Activated T-cell treated with anti-CD3 and anti-CD28 coated beads, Interleukin-2, amount 50 U/mL, for 72 hours (primary cell): ENCODE data around the gene PTGDR. TPM values are rescaled to one million over a fixed set of nuclear protein-coding genes. Genes with fewer than 3 reads are reported as not detected.

Source experiments
- ATAC-seq, 2 donors: fragments of 150-1000 bp; cut with Tn5 transposase; replicated peaks in 1 of 2; 2 replicates each; pipeline ENCODE4 v1.10.0; 2021; ENCODE audit warnings: moderate library complexity in 2 of 2, mild to moderate bottlenecking in 1 of 2
- DNase-seq, 2 donors: peaks; one replicate each; pipeline ENCODE4 v3.0.0; 2021 to 2022; ENCODE audit warnings: mixed read lengths in 1 of 2
- H3K27ac Mint-ChIP-seq: one replicate; pipeline ENCODE4 v1.8.0; 2022; ENCODE audit warnings: mild to moderate bottlenecking, moderate library complexity, mixed read lengths
- H3K27me3 Mint-ChIP-seq: one replicate; pipeline ENCODE4 v1.8.0; 2022; ENCODE audit warnings: low read depth, mixed read lengths
- H3K36me3 Mint-ChIP-seq, 2 donors: one replicate each; pipeline ENCODE4 v1.8.0; 2022; ENCODE audit warnings: mixed read lengths in 2 of 2, mild to moderate bottlenecking in 1 of 2; ENCODE audit not compliant: insufficient read depth in 2 of 2
- H3K4me1 Mint-ChIP-seq: one replicate; pipeline ENCODE4 v1.8.0; 2022; ENCODE audit warnings: low read depth, mixed read lengths
- H3K4me3 Mint-ChIP-seq, 2 donors: one replicate each; pipeline ENCODE4 v1.8.0; 2022; ENCODE audit warnings: mild to moderate bottlenecking in 2 of 2, mixed read lengths in 2 of 2, moderate library complexity in 2 of 2
- H3K9me3 Mint-ChIP-seq, 2 donors: one replicate each; pipeline ENCODE4 v1.8.0; 2022; ENCODE audit warnings: mixed read lengths in 2 of 2
- total RNA-seq, 2 donors: library from RNA; stranded (reverse); gene quantifications; one replicate each; pipeline ENCODE4 v1.2.3, GENCODE V29; 2022

The PTGDR gene
- total RNA-seq, 2 donors from 2014 or later: 0.19 to 0.60 TPM

- Mint-ChIP-seq H3K36me3 (peaks cover 10 to 29% of the 10 kb centered on the region in 2 donors), H3K4me3 (peak overlapping the region; percentile 50 to 74), H3K4me1 (peaks cover 60% of the 10 kb centered on the region), H3K27me3 (peaks cover 23% of the 10 kb centered on the region), H3K9me3 (peaks cover 6 to 8% of the 10 kb centered on the region in 2 donors), H3K27ac (peak overlapping the region; percentile 15)
- DNase-seq: no peak
- ATAC-seq: no peak
These were observed 51.5 kb downstream of the PTGDR start for GRCh38 chr14:52318826-52319645.

GRCh38 chr14:52319919-52320318 is 52.4 kb downstream of the PTGDR start:
- peaks cover 18% of the 10 kb centered on the region for H3K27me3 Mint-ChIP-seq
- H3K4me1 Mint-ChIP-seq: peaks cover 63% of the 10 kb centered on the region
- H3K27ac Mint-ChIP-seq: no peak overlapping the region
- peak overlapping the region in 1 of 2 donors; percentile 74 for H3K4me3 Mint-ChIP-seq
- no peak for DNase-seq
- H3K36me3 Mint-ChIP-seq: peaks cover 10 to 32% of the 10 kb centered on the region in 2 donors
- no peak for ATAC-seq
- peaks cover 6 to 8% of the 10 kb centered on the region in 2 donors for H3K9me3 Mint-ChIP-seq

GRCh38 chr14:52325126-52325525 is 57.6 kb downstream of the PTGDR start:
- no peaks in the 10 kb centered on the region for H3K27me3 Mint-ChIP-seq
- peak overlapping the region; percentile 10 to 63 for H3K4me3 Mint-ChIP-seq
- H3K36me3 Mint-ChIP-seq: peaks cover 10 to 31% of the 10 kb centered on the region in 2 donors
- peak overlapping the region; percentile 5 for H3K27ac Mint-ChIP-seq
- DNase-seq (peak; percentile 54 to 58), ATAC-seq (peak; percentile 82 to 84)
- peaks cover 65% of the 10 kb centered on the region for H3K4me1 Mint-ChIP-seq
- H3K9me3 Mint-ChIP-seq: peaks cover 6 to 8% of the 10 kb centered on the region in 2 donors

GRCh38 chr14:52325630-52326029 is 58.1 kb downstream of the PTGDR start:
- Mint-ChIP-seq H3K4me1 (peaks cover 68% of the 10 kb centered on the region), H3K9me3 (peaks cover 6 to 8% of the 10 kb centered on the region in 2 donors), H3K27ac (peak overlapping the region; percentile 5), H3K4me3 (peak overlapping the region; percentile 10 to 63), H3K27me3 (no peaks in the 10 kb centered on the region), H3K36me3 (peaks cover 10 to 31% of the 10 kb centered on the region in 2 donors)
- ATAC-seq: no peak
- no peak for DNase-seq

Other genes starting within 250 kb of the PTGDR start
- under 1 TPM; 0.19 to 0.24 TPM for gene NID2, start 198.6 kb upstream of the PTGDR start, total RNA-seq
- 1 to 10 TPM; 6.2 to 9.6 TPM for gene PTGER2, start 46.6 kb downstream of the PTGDR start, total RNA-seq